Erythroblast (primary cell): Measurements from ENCODE around the gene BABAM2.

Source experiments
- GATA1 ChIP-seq: IDR thresholded peaks from 2 replicates; pipeline ENCODE4 v1.6.1; 2011; ENCODE audit warnings: low read depth, mild to moderate bottlenecking, control low read depth, low read length, moderate library complexity
- POLR2A ChIP-seq: IDR thresholded peaks from 2 replicates; pipeline ENCODE4 v1.6.1; 2011; ENCODE audit warnings: mild to moderate bottlenecking, low read length

GRCh38 chr2:28101123-28101522, 210.6 kb downstream of the BABAM2 start:
- TF ChIP-seq POLR2A (no peak), GATA1 (no peak)
